GM19035 (cell line): ENCODE measurements around the gene TGFB1.
"Not testable (repeated sequence)": the region's sequence is repeated elsewhere in the genome, so short reads cannot be mapped to it uniquely, and the experiment has no call there.

ENCODE experiments used
- ATAC-seq: cut with Tn5 transposase; IDR thresholded peaks from one replicate; pipeline ENCODE4 v1.9.1; 2021; ENCODE audit not compliant: unreplicated experiment

Gene TGFB1

GRCh38 chr19:41304706-41305483 is 48.8 kb downstream of the TGFB1 start:
- ATAC-seq: no peak

GRCh38 chr19:41303954-41304353 is 49.8 kb downstream of the TGFB1 start:
- no peak for ATAC-seq

DNA sequence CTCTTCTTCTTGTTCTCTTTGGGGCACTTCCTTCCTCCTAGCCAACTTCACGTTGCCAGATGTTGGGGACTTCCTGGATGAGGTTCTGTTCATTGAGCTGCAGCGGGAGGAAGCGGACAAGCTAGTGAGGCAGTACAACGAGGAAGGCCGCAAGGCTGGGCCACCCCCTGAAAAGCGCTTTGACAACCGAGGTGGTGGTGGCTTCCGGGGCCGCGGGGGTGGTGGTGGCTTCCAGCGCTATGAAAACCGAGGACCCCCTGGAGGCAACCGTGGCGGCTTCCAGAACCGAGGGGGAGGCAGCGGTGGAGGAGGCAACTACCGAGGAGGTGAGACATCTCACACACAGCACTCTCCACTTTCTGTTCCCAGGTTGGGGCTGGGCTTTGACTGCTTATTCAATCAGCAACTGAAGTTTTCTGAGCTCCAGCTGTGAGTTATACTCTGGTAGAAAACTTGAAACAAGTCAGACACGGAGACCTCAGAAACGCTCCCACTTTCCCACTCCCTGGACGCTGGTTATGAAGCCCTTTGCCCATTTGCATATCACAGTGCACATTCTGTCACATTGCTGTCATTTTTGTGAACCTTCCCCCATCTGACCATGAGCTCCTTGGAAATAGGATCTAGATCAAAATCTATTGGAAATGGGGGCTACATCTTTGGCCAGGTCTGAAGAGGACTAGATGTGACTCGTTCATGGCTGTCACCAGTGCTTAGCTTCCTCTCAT is 50.9 kb downstream of the TGFB1 start:
- no peak for ATAC-seq

- no peak for ATAC-seq
Measured at GRCh38 chr19:41300555-41300954, 53.2 kb downstream of the TGFB1 start.

GRCh38 chr19:41299755-41300089 is 54.0 kb downstream of the TGFB1 start:
- ATAC-seq: no peak

GRCh38 chr19:41299046-41299754 is 54.5 kb downstream of the TGFB1 start:
- no peak for ATAC-seq

- ATAC-seq: no peak
Measured at GRCh38 chr19:41298348-41298964, 55.3 kb downstream of the TGFB1 start.

- ATAC-seq: peak; percentile 82
Measured at GRCh38 chr19:41297628-41298347, 55.9 kb downstream of the TGFB1 start.

- no peak for ATAC-seq
Measured at GRCh38 chr19:41296433-41296871, 57.3 kb downstream of the TGFB1 start.

DNA sequence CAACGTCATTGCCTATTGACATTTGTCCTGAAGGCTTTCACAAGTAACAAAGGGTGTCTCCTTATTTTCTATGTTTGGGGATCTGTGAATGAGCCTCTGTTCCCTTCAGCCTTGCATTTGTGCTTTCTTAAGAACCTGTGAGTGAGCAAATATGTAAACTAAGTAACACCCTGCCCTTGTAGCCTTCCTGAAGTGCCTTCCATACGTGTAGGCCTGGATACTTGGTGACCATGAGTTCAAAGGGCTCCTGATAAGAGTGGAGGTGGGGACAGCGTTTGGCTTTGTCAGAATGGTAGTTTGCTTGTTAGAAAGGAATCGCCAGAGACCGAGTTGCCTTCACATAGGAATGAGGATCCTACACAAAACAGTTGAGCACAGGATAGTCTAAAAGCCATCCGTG is 58.2 kb downstream of the TGFB1 start:
- no peak for ATAC-seq

DNA sequence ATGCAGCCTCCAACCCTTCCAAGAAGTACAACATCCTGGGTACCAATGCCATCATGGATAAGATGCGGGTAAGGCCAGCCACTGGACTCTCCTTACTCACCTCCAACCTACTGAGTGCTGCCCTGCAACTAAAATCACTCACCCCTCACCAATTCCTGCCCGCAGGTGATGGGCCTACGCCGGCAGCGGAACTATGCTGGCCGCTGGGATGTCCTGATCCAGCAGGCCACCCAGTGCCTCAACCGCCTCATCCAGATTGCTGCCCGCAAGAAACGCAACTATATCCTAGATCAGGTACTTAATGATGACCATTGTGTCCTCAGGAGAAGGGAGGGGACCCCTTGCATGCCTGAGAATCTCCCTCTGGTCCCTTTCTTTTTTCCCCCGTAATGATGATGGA is 59.3 kb downstream of the TGFB1 start:
- ATAC-seq: no peak

DNA sequence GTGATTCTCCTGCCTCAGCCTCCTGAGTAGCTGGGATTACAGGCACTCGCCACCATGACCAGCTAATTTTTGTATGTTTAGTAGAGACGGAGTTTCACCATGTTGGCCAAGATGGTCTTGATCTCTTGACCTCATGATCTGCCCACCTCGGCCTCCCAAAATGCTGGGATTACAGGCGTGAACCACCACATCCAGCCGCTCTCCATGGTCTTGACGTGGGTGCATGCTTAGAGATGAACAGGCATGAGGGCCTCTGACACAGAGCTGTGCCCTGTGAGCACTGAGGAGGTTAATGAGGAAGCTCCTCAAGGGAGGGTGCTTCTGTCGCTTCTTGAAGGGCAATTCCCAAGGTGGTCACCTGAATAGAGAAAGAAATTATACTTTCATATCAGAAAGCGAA is 63.9 kb downstream of the TGFB1 start:
- ATAC-seq: not testable (repeated sequence)

DNA sequence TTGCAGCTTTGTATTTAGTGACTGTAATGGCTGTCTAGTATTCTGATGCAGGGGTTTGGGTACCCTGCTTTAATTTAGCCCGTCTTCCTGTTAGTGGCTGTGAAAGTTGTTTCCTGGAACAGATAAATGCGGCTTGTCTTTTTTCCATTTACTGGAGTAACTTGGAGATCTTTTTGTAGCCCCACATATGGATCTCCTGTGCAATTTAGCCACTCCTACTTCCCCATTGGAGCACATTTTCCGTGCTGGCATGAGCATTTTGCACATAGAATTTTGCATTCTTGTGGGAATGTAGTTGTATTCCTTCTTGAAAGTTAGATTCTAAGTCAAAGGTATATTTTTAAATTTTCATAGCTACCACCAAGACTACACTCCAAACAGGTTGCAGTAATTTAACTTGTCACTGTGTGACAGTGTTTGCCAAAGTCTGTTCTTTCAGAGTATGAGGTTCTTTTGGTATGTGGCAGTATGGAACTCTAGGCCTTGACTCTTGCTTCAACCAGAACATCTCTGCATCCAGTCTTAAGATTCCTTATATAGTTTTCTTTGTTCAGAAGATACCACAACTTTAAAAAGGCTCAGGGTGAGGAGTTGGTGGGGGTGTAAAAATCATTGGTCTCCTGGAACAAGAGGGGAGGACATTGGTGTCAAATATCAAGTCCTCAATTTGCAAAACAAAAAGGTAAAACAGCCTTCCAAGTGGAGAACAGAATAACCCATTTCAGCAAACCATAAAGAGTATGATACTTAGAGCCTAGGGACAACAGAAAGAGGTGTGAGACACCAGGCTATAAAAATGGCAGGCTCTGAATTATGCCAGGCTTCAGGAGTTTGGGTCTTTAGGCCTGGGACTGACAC is 64.8 kb downstream of the TGFB1 start:
- ATAC-seq: no peak
